Skeletal muscle tissue (tissue), 5 donors: Measurements from ENCODE around the gene TBC1D3L. TPM values are rescaled to one million over a fixed set of nuclear protein-coding genes. Genes with fewer than 3 reads are reported as not detected.
"Not testable (repeated sequence)": the region's sequence is repeated elsewhere in the genome, so short reads cannot be mapped to it uniquely, and the experiment has no call there.

Source experiments
- H3K27ac ChIP-seq: one replicate; pipeline ENCODE4 v1.7.0; 2013; ENCODE audit warnings: mild to moderate bottlenecking, low read depth, low read length, inconsistent platforms
- H3K27me3 ChIP-seq, 3 donors: one replicate each; pipeline ENCODE4 v1.7.0; 2013; ENCODE audit warnings: low read length in 3 of 3; ENCODE audit not compliant: control insufficient read depth in 3 of 3, insufficient read depth in 3 of 3
- H3K36me3 ChIP-seq, 3 donors: one replicate each; pipeline ENCODE4 v1.7.0; 2013; ENCODE audit warnings: low read length in 3 of 3; ENCODE audit not compliant: control insufficient read depth in 3 of 3, insufficient read depth in 3 of 3
- H3K4me1 ChIP-seq, 3 donors: one replicate each; pipeline ENCODE4 v1.7.0; 2013; ENCODE audit warnings: low read length in 3 of 3, mild to moderate bottlenecking in 3 of 3; ENCODE audit not compliant: control insufficient read depth in 3 of 3, insufficient read depth in 3 of 3
- H3K4me3 ChIP-seq, 3 donors: one replicate each; pipeline ENCODE4 v1.7.0; 2013; ENCODE audit warnings: low read length in 3 of 3
- H3K9ac ChIP-seq, 3 donors: one replicate each; pipeline ENCODE4 v1.7.0; 2013; ENCODE audit warnings: low read length in 3 of 3, mild to moderate bottlenecking in 3 of 3, moderate library complexity in 2 of 3, low read depth in 1 of 3
- H3K9me3 ChIP-seq, 3 donors: one replicate each; pipeline ENCODE4 v1.7.0; 2013; ENCODE audit warnings: low read length in 3 of 3; ENCODE audit not compliant: control insufficient read depth in 3 of 3
- small RNA-seq: library from RNA; depleted of rRNA; stranded (forward); fragments of <200 nt; gene quantifications from one replicate; pipeline ENCODE3, GENCODE V24; 2014
- total RNA-seq: library from RNA; depleted of rRNA; stranded (reverse); fragments of >200 nt; gene quantifications from one replicate; pipeline ENCODE4 v1.2.3, GENCODE V29; 2014
- donor health status: Osteomylitis.

TBC1D3L gene
- 2.1 TPM for total RNA-seq

- not testable (repeated sequence) for H3K9me3 ChIP-seq, H3K4me3 ChIP-seq, H3K27ac ChIP-seq, H3K27me3 ChIP-seq, H3K36me3 ChIP-seq, H3K9ac ChIP-seq, H3K4me1 ChIP-seq
Measured at GRCh38 chr17:37988960-37989359, at the start of gene TBC1D3L. Gene TBC1D3L (minus strand): TSS chr17:37989060. CDS start chr17:37987520, 1,540 bp downstream.

- not testable (repeated sequence) for H3K9me3 ChIP-seq
Measured at GRCh38 chr17:38003676-38004075, 14.8 kb upstream of the TBC1D3L start, which contains the start of gene TBC1D3D. Gene TBC1D3D (plus strand): TSS chr17:38003976. CDS start chr17:38005561, 1,585 bp downstream.

More at GRCh38 chr17:38003676-38004075, 14.8 kb upstream of the TBC1D3L start, which contains the start of gene TBC1D3D:
- not testable (repeated sequence) for H3K4me1 ChIP-seq, H3K4me3 ChIP-seq, H3K27me3 ChIP-seq, H3K9ac ChIP-seq, H3K36me3 ChIP-seq, H3K27ac ChIP-seq

Small RNA genes lying within 50 kb of the gene (small RNA-seq; reads per million reads assigned to genes)
- gene RF00001, result not detected

Other genes starting within 250 kb of the TBC1D3L start
- not detected for gene HNF1B, start 244.0 kb downstream of the TBC1D3L start, total RNA-seq
- gene TBC1D3K, start 64.6 kb downstream of the TBC1D3L start, total RNA-seq, result not detected
- gene TBC1D3D, start 14.9 kb upstream of the TBC1D3L start, total RNA-seq, result not detected
- not detected for gene TBC1D3C, start 79.6 kb upstream of the TBC1D3L start, total RNA-seq
- gene TBC1D3E, start 138.9 kb upstream of the TBC1D3L start, total RNA-seq, result not detected
- not detected for gene TBC1D3, start 203.5 kb upstream of the TBC1D3L start, total RNA-seq